Lung (tissue), 16 donors: ENCODE measurements around the gene SFRP5. TPM values are rescaled to one million over a fixed set of nuclear protein-coding genes. Genes with fewer than 3 reads are reported as not detected.

Source experiments
- ATAC-seq: fragments of 200-7000 bp; cut with Tn5 transposase; one replicate; pipeline ENCODE4 v1.9.1; 2020; ENCODE audit warnings: moderate number of reproducible peaks; ENCODE audit not compliant: insufficient read depth, low FRiP score
- DNase-seq, 3 donors: peaks; one replicate each; pipeline ENCODE4 v3.0.0-alpha.2; 2013 to 2017
- H3K27ac ChIP-seq, 2 donors: one replicate each; pipeline ENCODE4 v1.5.1; 2013; ENCODE audit warnings: mild to moderate bottlenecking in 2 of 2, moderate library complexity in 2 of 2, control low read depth in 1 of 2, inconsistent platforms in 1 of 2, low read depth in 1 of 2, low read length in 1 of 2
- H3K27me3 ChIP-seq, 3 donors: one replicate each; pipeline ENCODE4 v1.5.1; 2013; ENCODE audit warnings: low read length in 2 of 3; ENCODE audit not compliant: control insufficient read depth in 3 of 3, insufficient read depth in 3 of 3
- H3K36me3 ChIP-seq, 4 donors: one replicate each; pipeline ENCODE4 v1.5.1; 2013; ENCODE audit warnings: low read length in 4 of 4, mild to moderate bottlenecking in 1 of 4, moderate library complexity in 1 of 4; ENCODE audit not compliant: control insufficient read depth in 4 of 4, insufficient read depth in 4 of 4
- H3K4me1 ChIP-seq, 5 donors: one replicate each; pipeline ENCODE4 v1.5.1; 2013; ENCODE audit warnings: low read length in 5 of 5, mild to moderate bottlenecking in 2 of 5, moderate library complexity in 1 of 5; ENCODE audit not compliant: control insufficient read depth in 5 of 5, insufficient read depth in 5 of 5
- H3K4me3 ChIP-seq: one replicate; pipeline ENCODE4 v1.5.1; 2013; ENCODE audit warnings: mild to moderate bottlenecking, control low read depth, moderate library complexity
- H3K9ac ChIP-seq, 2 donors: one replicate each; pipeline ENCODE4 v1.5.1; 2013; ENCODE audit warnings: low read length in 2 of 2, control low read depth in 1 of 2; ENCODE audit not compliant: insufficient read depth in 1 of 2
- H3K9me3 ChIP-seq, 4 donors: one replicate each; pipeline ENCODE4 v1.5.1; 2013; ENCODE audit warnings: low read length in 3 of 4, mild to moderate bottlenecking in 1 of 4, moderate library complexity in 1 of 4; ENCODE audit not compliant: control insufficient read depth in 4 of 4, insufficient read depth in 3 of 4
- CTCF ChIP-seq: IDR thresholded peaks from 2 replicates; pipeline ENCODE4 v1.5.1; 2012; ENCODE audit warnings: mild to moderate bottlenecking; ENCODE audit errors: control extremely low read depth, extremely low read depth
- WGBS, 2 donors: extraction: QIAGEN DNeasy Blood & Tissue Kit; methylation state at CpG; one replicate each; pipeline ENCODE4 v1.1.7; 2013; 5-methylcytosine and 5-hydroxymethylcytosine counted together
- long read RNA-seq, 5 donors: transcript quantifications; one replicate each; lab custom pipeline, GENCODE V29; 2026
- polyA plus RNA-seq, 2 donors: library from polyadenylated mRNA; stranded (reverse); fragments of 200-250 nt; gene quantifications; one replicate each; pipeline ENCODE4 v1.2.1, GENCODE V29; 2013
- total RNA-seq, 2 donors: library from RNA; depleted of rRNA in 1 of 2; stranded (reverse); fragments of >200 nt in 1 of 2; gene quantifications; one replicate each; pipeline ENCODE4 v1.2.1, GENCODE V29; 2014 to 2021
- donor health status: control.
- donor health status: control.
- donor health status: Bipolar disorder and iron deficiency.
- donor health status: healthy.
- donor health status: DM: yes; HTN: yes; CAD: no.

SFRP5 gene
- total RNA-seq = 10 to 100 TPM in 1 of 2 donors, 1 to 10 TPM in 1; 2.4 to 12.8 TPM
- under 1 TPM; 0.44 to 0.93 TPM for polyA plus RNA-seq
- long read RNA-seq, donor 1, partial matches to known transcripts = 0 of 2 reads
- long read RNA-seq, donor 1, other reads (novel, unspliced or antisense) = 0 of 2 reads
- long read RNA-seq, donor 2 = 0 reads
- long read RNA-seq, donor 3, partial matches to known transcripts = 0 of 2 reads
- long read RNA-seq, donor 3, other reads (novel, unspliced or antisense) = 0 of 2 reads
- long read RNA-seq, donor 4, partial matches to known transcripts = 0 of 1 reads
- long read RNA-seq, donor 4, other reads (novel, unspliced or antisense) = 0 of 1 reads
- long read RNA-seq, donor 5, partial matches to known transcripts = 0 of 1 reads
- long read RNA-seq, donor 5, other reads (novel, unspliced or antisense) = 0 of 1 reads

- TF ChIP-seq CTCF = no peak
- no peaks in the 10 kb centered on the region for H3K36me3 ChIP-seq
- peaks cover 0 to 5% (median 0%) of the 10 kb centered on the region in 5 donors for H3K4me1 ChIP-seq
- no peaks in the 10 kb centered on the region for H3K9me3 ChIP-seq
- 9 to 18% methylated on average over 26 to 44 of the region's 44 CpGs for WGBS, 2 donors
- H3K9ac ChIP-seq = no peak within 1 kb of the TSS
- no peak within 1 kb of the TSS for H3K27ac ChIP-seq
- no peak within 1 kb of the TSS for H3K4me3 ChIP-seq
- DNase-seq = no peak
- no peak for ATAC-seq
- H3K27me3 ChIP-seq = peaks cover 14 to 37% (median 29%) of the 10 kb centered on the region in 3 donors
Measured at GRCh38 chr10:97771913-97772823, at the start of gene SFRP5. Gene SFRP5, minus strand, starts transcription at chr10:97771999. Its CDS starts 166 bp downstream, at chr10:97771833.

GRCh38 chr10:97820096-97820704 lies 48.4 kb upstream of the SFRP5 start:
- DNase-seq (no peak), ATAC-seq (no peak)
- Histone ChIP-seq H3K9me3 (no peaks in the 10 kb centered on the region), H3K27ac (no peak overlapping the region), H3K27me3 (peaks cover 0 to 9% (median 3%) of the 10 kb centered on the region in 3 donors), H3K4me1 (no peaks in the 10 kb centered on the region), H3K9ac (no peak overlapping the region), H3K36me3 (no peaks in the 10 kb centered on the region), H3K4me3 (no peak overlapping the region)
- TF ChIP-seq CTCF = no peak
- WGBS, 2 donors = 84 to 92% methylated on average over 8 of the region's 8 CpGs

- no peak overlapping the region for H3K4me3 ChIP-seq
- H3K27me3 ChIP-seq = peaks cover 0 to 13% (median 5%) of the 10 kb centered on the region in 3 donors
- no peak for DNase-seq
- H3K27ac ChIP-seq = no peak overlapping the region
- no peak overlapping the region for H3K9ac ChIP-seq
- H3K9me3 ChIP-seq = no peaks in the 10 kb centered on the region
- ATAC-seq = no peak
- TF ChIP-seq CTCF = no peak
- no peaks in the 10 kb centered on the region for H3K36me3 ChIP-seq
- H3K4me1 ChIP-seq = no peaks in the 10 kb centered on the region
Measured at GRCh38 chr10:97818572-97818971, 46.8 kb upstream of the SFRP5 start.
